Nephron progenitor cell (in vitro differentiated cells): ENCODE measurements around the gene LAMA2.
"Not testable (repeated sequence)": the region's sequence is repeated elsewhere in the genome, so short reads cannot be mapped to it uniquely, and the experiment has no call there.

Experiments used
- DNase-seq: peaks from one replicate; pipeline ENCODE4 v3.0.0; 2021
- H3K27ac Mint-ChIP-seq: 2 replicates; pipeline ENCODE4 v1.8.0; 2021; ENCODE audit warnings: mild to moderate bottlenecking, moderate library complexity, mixed read lengths
- H3K27me3 Mint-ChIP-seq: 2 replicates; pipeline ENCODE4 v1.8.0; 2021; ENCODE audit warnings: mild to moderate bottlenecking, low read depth, mixed read lengths; ENCODE audit not compliant: poor library complexity
- H3K36me3 Mint-ChIP-seq: 2 replicates; pipeline ENCODE4 v1.8.0; 2021; ENCODE audit warnings: low read depth, mixed read lengths
- H3K4me1 Mint-ChIP-seq: 2 replicates; pipeline ENCODE4 v1.8.0; 2021; ENCODE audit warnings: mixed read lengths
- H3K4me3 Mint-ChIP-seq: 2 replicates; pipeline ENCODE4 v1.8.0; 2021; ENCODE audit warnings: mild to moderate bottlenecking, moderate library complexity, mixed read lengths
- H3K9me3 Mint-ChIP-seq: 2 replicates; pipeline ENCODE4 v1.8.0; 2021; ENCODE audit warnings: mild to moderate bottlenecking, moderate library complexity, mixed read lengths
- TF ChIP-seq, protein P1 (sequence below): fragments of 200-600 bp; sonication (generic); IDR thresholded peaks from 2 replicates; pipeline ENCODE4 v1.5.0; 2021; ENCODE audit warnings: antibody characterized with exemption

Gene LAMA2

DNA sequence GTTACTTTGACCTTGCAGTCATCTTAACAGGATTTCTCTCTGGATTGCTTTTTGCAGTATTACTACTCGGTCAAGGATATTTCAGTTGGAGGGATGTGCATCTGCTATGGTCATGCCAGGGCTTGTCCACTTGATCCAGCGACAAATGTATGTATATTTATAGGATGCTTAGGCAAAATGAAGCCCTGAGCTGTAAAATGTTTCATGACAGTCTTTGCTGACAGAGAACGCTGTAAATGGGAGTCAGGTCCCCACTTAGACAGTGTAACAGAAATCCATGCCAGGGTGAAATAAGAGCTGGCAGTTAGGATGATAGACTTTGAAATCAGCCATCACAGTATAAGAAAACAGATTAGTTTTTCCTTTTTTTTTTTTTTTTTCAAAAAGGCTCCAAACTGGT lies 264.0 kb downstream of the LAMA2 start:
- Mint-ChIP-seq H3K9me3 (no peaks in the 10 kb centered on the region), H3K36me3 (no peaks in the 10 kb centered on the region), H3K27me3 (peaks cover 4% of the 10 kb centered on the region), H3K27ac (no peak overlapping the region), H3K4me3 (no peak overlapping the region), H3K4me1 (no peaks in the 10 kb centered on the region)
- TF ChIP-seq, protein P1, sequence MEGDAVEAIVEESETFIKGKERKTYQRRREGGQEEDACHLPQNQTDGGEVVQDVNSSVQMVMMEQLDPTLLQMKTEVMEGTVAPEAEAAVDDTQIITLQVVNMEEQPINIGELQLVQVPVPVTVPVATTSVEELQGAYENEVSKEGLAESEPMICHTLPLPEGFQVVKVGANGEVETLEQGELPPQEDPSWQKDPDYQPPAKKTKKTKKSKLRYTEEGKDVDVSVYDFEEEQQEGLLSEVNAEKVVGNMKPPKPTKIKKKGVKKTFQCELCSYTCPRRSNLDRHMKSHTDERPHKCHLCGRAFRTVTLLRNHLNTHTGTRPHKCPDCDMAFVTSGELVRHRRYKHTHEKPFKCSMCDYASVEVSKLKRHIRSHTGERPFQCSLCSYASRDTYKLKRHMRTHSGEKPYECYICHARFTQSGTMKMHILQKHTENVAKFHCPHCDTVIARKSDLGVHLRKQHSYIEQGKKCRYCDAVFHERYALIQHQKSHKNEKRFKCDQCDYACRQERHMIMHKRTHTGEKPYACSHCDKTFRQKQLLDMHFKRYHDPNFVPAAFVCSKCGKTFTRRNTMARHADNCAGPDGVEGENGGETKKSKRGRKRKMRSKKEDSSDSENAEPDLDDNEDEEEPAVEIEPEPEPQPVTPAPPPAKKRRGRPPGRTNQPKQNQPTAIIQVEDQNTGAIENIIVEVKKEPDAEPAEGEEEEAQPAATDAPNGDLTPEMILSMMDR: no peak
- no peak for DNase-seq

DNA sequence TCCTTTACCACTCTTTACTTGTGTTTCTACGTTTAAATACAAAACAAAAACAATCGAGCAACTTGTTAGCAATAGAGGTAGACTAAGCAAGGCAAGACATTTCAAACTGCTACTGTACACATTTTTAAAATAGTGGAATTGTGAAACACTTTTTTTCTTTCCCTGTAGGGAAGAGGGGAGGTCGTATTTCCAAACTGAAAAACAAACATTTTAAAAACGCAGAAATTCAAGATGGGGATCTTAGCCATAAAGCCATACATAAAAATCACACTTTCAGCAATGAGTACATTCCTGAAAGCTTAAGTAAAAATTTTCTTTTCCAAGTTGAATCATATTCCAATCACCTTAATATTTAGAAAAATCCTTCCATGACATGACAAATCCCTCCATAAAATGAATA lies 267.6 kb downstream of the LAMA2 start:
- no peak overlapping the region for H3K27ac Mint-ChIP-seq
- no peaks in the 10 kb centered on the region for H3K9me3 Mint-ChIP-seq
- no peak for DNase-seq
- no peaks in the 10 kb centered on the region for H3K4me1 Mint-ChIP-seq
- no peaks in the 10 kb centered on the region for H3K36me3 Mint-ChIP-seq
- peaks cover 4% of the 10 kb centered on the region for H3K27me3 Mint-ChIP-seq
- no peak overlapping the region for H3K4me3 Mint-ChIP-seq
- TF ChIP-seq, protein P1: no peak

DNA sequence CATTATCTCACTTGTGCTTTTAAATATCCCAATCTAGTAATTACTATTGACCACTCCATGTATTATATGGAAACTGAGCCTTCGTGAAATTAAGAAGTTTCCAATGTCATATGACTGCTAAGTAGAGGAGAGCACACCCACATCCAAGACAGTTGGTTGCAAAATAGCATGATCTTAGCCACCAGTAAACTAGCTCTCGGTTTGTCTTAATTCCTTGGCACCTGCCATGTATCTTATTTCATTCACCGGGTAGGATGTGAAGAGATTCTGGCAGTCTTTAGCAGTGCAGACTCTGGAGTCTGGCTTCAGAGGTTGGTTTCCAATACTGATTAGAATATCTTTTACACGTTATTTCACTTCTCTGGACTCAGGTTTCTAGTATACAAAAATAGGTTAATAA lies 270.3 kb downstream of the LAMA2 start:
- Mint-ChIP-seq H3K4me3 (no peak overlapping the region), H3K9me3 (no peaks in the 10 kb centered on the region), H3K27ac (no peak overlapping the region), H3K36me3 (no peaks in the 10 kb centered on the region), H3K27me3 (peaks cover 4% of the 10 kb centered on the region), H3K4me1 (no peaks in the 10 kb centered on the region)
- TF ChIP-seq, protein P1: no peak
- DNase-seq: no peak

DNA sequence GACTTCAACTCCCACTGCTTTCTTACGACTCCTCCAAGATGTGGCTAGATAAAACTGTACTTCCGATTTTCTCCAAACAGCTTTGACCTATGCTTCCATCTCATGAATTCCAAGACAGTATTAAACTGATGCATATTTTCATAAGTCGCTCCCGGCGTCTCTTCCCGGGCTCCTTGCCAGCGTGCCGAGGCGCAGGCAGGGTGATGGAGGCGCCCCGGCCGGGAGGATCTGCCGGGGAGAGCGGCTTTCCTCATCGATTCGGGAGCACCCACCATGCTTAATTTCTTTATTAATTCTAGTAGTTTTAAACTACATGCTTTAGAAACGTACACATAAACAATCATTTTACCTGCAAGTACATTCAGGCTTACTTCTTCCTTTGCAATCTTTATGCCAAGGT lies 276.3 kb downstream of the LAMA2 start:
- not testable (repeated sequence) for H3K27ac Mint-ChIP-seq, H3K4me1 Mint-ChIP-seq, DNase-seq, H3K36me3 Mint-ChIP-seq, H3K27me3 Mint-ChIP-seq, H3K9me3 Mint-ChIP-seq, H3K4me3 Mint-ChIP-seq

DNA sequence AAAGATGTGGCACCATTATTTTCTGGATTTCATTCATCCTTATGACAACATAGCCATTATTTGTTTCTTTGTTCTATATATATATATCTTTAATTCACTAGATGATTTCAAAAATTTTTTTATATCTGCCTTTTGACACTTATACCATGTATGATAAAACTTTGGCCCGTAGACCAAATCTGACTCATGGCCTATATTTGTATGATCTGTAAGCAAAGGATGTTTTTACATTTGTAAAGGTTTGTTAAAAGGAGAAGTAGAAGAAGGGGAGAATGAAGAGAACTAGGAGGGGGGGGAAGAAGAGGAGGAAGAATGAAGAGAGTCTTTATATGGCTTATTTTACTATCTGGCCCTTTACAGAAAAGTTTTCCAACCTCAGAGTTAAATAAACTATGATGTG lies 279.7 kb downstream of the LAMA2 start:
- no peaks in the 10 kb centered on the region for H3K27me3 Mint-ChIP-seq
- no peaks in the 10 kb centered on the region for H3K4me1 Mint-ChIP-seq
- H3K9me3 Mint-ChIP-seq: no peaks in the 10 kb centered on the region
- no peaks in the 10 kb centered on the region for H3K36me3 Mint-ChIP-seq
- no peak overlapping the region for H3K27ac Mint-ChIP-seq
- DNase-seq: no peak
- TF ChIP-seq, protein P1: no peak
- no peak overlapping the region for H3K4me3 Mint-ChIP-seq

DNA sequence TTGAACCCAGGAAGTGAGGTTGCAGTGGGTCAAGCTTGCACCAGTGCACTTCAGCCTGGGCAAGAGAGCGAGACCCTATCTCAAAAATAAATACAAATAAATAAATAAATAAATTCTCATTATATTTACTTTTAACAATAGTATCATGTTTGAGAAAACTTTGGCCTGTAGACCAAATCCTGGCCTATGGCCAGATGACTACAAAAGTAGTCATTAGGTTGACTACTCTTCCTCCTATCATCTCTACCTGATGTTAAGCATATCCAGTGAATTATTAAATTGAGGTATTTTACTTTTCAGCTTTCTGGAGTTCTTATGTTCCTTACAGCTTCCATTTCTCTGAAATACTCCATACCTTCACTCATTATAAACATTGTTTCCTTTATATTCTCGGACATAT lies 280.6 kb downstream of the LAMA2 start:
- Mint-ChIP-seq H3K9me3 (no peaks in the 10 kb centered on the region), H3K4me3 (no peak overlapping the region), H3K27me3 (no peaks in the 10 kb centered on the region), H3K27ac (no peak overlapping the region), H3K4me1 (no peaks in the 10 kb centered on the region), H3K36me3 (no peaks in the 10 kb centered on the region)
- TF ChIP-seq, protein P1: no peak
- no peak for DNase-seq
